ENCODE measurements around the gene CYP19A1.

CYP19A1 gene

DNA sequence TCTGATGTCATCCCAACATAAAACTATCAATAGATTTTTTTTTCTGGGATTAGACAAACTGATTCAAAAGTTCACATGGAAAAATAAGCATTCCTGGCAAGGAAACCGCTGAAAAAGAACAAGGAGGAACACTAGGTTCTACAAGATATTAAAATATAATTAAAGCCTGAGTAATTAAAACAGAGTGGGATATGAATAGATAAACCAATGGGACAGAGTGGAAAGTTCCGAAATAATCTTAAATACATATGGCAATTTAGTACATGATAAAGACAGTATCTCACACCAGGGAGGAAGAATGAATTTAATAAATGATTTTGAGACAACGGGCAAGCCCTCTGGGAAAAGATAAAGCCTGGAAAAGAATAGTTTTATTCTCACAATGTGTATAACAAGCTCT lies 7.7 kb upstream of the CYP19A1 start:
- no peak for DNase-seq
- no peak for TF ChIP-seq POLR2A (IDR thresholded peaks at IDR 0.05; ENCODE audit: low read length)

DNA sequence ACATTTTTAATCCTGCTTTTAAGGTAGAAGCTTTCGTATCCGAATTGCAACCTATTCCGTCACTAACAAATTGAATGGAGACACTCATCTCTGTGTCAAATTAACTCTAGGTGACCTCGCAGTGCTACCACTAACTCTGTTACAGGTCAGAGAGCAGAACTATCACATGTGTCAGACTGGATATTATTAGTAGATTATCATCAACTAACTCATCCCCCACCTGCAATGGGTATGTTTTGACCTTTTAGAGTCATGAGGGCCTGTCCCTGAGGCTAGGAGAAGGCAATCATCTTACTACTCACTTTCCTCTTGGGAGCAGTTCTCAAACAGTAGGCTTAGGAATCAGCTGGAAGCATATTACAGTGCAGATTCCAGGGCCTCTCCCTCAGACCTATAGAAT lies 5.1 kb upstream of the CYP19A1 start:
- TF ChIP-seq POLR2A (IDR thresholded peaks at IDR 0.05; ENCODE audit: low read length) (no peak), GATA1 (IDR thresholded peaks at IDR 0.05; ENCODE audit: low read depth, low read length) (no peak)
- no peak for DNase-seq

DNA sequence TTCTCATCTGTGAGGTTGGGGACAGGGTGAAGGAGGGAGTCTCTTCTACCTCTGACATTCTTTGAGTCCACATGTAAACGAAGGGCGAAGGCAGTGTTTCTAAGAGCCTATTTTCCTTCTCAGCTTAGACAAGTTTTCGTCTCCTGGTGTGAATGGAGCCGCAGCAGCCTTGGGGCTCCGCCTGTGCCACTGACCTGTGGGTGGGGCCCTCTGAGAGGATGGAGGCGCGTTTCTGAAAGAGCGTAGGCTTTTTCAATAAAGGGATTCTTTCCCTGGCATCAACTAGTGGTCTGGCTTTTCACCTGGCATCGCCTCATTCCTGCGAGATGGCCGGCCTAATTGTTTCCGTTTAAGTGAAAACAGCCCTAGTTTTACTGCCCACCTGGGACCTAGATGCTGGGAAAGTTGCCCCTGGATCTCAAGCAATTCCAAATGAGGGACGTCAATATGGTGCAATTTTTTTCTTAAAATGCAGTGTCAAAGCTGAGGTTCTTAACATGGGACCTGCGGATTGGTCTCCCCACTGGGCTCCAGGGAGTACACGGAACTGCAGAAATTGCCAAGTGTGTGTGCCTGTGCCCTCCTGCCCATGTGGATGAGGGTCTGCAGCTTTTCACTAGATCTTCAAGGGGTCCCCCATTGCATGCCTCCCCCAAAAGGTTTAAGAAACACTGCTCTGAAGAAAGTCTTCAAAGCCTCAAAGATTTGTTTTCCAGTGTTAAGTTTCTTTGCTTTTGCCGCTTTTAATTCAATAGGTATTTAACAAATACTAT lies 4.0 kb upstream of the CYP19A1 start:
- DNase-seq, result no peak
- TF ChIP-seq POLR2A (IDR thresholded peaks at IDR 0.05; ENCODE audit: low read length), result no peak

DNA sequence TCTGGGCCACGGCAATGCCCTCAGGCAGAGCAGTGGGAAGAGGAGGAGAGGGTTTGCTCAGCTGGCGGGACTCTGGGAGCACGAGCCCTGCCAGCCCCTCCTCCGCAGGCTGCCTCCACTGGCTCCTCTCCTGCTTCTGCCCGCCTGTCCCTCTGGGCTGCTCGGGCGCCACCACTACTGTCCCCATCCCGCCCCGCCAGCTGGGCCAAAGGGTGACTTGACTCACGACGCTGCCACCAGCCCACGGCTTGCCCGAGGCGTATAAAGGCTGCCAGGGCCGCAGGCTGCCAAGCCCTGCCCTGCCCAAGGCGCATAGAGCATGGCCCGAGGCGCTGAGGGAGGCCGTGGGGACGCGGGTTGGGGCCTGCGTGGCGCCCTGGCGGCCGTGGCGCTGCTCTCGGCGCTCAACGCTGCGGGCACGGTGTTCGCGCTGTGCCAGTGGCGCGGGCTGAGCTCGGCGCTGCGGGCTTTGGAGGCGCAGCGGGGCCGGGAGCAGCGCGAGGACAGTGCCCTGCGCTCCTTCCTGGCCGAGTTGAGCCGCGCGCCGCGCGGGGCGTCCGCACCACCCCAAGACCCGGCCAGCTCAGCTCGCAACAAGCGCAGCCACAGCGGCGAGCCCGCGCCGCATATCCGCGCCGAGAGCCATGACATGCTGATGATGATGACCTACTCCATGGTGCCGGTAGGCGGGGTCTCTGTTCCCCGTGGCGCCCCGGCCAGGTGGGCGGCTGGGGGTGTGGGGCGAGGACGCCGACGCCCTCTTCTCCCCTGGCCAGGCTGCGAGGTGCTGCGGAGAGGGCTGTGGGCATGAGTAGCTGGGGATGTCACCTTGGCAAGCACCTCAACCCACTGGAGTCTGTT lies 3.2 kb upstream of the CYP19A1 start, which contains the start of gene GLDN:
GLDN (plus strand) TSS at position 290 of the 861 bp plus-strand sequence; CDS start at position 320, 30 bp downstream.
- TF ChIP-seq GATA1 (IDR thresholded peaks at IDR 0.05; ENCODE audit: low read depth, low read length) (no peak), POLR2A (IDR thresholded peaks at IDR 0.05; ENCODE audit: low read length) (no peak)
- no peak for DNase-seq

DNA sequence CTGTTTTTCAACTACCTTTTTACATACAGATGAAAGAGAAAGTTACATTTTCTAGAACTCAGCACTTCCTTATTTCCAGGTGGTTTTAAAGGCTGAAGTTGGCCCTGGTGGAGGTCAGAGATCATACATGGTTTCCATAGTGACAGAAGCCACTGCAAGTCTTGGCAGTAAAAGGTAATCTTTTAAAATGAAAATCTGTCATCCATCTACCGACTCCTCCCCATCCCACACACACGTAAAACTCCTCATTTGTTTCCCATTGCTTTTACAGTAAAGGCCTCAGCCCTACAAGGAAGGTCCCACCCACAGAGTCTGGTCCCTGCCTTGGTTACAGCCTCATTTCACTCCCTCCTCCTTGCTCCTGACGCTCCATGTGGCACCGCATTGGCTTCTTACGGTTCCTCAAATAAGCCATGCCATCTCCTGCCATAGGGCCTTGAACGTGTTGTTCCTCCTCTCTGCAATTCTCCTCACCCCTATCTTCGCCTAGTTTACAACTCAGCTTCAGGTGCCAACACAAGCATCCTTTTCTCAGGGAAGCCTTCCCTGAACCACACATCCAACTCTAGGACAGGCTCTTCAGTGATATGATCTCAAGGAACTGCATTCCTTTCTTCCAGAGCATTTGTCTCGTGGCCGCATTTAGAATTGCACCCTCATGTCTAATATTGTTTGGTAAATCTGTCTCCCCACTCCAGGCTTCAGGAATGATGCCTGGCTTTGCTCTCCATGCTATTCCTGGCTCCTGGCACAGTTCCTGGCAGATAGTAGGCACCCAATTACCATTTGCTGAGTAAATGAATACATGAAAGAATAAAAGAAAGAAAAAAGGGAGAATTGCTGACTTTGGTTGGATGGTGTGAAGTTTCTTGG lies 2.6 kb downstream of the CYP19A1 start:
- TF ChIP-seq GATA1 (IDR thresholded peaks at IDR 0.05; ENCODE audit: low read depth, low read length), result no peak
- TF ChIP-seq POLR2A (IDR thresholded peaks at IDR 0.05; ENCODE audit: low read length), result no peak
- no peak for DNase-seq

DNA sequence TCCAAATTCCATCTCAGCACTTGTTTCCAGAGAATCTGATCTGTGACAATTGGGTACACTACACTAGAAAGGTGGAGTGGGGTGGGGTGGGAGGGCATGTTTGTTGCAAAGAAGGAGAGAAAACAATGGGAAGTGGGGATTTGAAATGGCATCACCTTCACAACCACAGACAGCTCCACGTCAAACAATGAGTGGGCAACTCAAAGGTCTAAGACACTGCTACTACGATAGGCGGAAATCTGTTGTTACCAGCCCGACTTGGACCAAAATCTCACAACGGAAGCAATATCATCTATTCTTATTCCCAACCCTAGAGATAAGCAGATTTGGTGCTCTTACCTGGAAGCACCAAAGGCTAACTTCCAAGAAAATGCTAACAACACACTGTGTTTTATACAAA lies 3.3 kb downstream of the CYP19A1 start:
- no peak for TF ChIP-seq GATA1 (IDR thresholded peaks at IDR 0.05; ENCODE audit: low read depth, low read length)
- TF ChIP-seq POLR2A (IDR thresholded peaks at IDR 0.05; ENCODE audit: low read length), result no peak
- DNase-seq, result no peak

DNA sequence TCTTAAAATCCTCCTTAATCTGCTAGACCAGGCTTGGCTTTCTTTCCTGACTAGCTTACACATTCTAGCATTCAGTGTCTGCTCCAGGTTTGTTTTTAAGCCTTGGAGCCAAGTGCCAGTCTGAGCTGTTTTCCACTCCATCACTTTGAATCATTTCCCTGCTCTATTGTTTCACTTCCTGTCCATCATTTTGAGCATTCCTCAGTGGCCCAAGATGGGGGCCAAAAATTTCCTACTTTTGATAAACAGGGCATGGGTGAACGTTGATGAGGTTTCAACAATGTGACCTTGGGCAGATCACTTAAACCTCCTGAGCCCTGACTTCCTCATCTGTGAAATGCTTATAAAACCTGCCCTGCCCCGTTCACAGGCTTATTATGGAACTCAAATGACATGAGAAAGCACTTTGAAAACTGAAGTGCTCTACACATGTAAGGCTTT lies 4.4 kb downstream of the CYP19A1 start:
- TF ChIP-seq GATA1 (IDR thresholded peaks at IDR 0.05; ENCODE audit: low read depth, low read length) (no peak), POLR2A (IDR thresholded peaks at IDR 0.05; ENCODE audit: low read length) (no peak)
- no peak for DNase-seq

DNA sequence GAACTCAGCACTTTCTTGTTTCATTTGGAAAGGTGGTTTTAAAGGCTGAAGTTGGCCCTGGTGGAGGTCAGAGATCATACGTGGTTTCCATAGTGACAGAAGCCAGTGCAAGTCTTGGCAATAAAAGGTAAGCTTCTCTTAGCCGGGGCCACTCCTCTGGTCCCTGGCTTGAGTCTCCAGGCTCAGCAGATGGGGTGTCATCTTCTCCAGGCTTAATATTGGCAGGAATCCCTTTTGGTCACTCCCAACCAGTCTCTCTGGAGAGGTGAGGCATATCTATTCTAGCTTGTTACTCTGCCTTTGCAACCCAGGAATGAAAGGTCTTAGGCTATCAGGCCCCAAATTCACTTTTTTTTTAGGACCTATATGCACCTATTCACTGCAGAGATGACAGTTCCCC lies 4.8 kb downstream of the CYP19A1 start:
- no peak for TF ChIP-seq GATA1 (IDR thresholded peaks at IDR 0.05; ENCODE audit: low read depth, low read length)
- DNase-seq, result no peak

DNA sequence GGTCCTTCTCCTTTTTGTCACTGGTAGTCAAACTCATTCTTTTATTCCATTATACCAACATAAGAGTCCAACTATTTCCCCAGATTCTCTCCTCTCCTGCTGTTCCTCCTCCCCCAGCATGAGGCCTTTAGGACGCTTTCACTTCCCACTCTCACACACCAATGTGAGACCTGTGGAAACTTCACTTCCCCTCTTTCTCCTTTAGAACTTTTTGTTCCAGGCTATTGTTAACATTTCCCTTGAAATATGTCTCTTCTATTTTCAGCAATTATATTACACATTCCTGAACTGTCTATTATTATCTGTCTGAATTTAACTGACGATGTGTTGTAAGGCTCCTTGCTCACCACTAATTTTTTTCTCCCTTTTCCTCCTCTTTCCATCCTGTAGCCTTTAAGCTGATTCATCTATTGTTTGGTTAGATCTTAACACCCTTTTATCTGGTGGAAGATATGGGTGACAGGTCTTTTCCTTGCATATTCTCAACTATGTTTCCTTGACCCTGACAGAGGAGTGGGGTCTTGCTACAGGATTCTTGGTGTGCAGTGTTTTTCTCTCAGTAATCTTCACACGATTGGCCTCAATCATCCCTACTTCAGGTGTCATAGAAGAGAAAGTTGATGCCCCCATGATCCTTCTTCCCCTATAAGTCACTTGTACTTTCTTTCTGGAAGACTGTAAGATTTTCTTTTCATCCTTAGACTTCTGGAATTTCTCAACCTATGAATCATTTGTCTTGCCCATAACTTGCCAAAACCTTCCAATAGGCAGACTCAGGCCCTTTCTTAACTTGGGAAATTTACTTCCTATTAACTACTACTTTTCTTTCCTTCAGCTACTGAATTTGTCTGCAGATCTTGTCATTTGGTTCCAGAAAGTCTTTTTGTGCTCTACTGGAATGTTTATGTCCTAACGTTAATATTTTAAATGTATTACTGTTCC lies 5.9 kb downstream of the CYP19A1 start:
- no peak for TF ChIP-seq POLR2A (IDR thresholded peaks at IDR 0.05; ENCODE audit: low read length)
- DNase-seq, result no peak

DNA sequence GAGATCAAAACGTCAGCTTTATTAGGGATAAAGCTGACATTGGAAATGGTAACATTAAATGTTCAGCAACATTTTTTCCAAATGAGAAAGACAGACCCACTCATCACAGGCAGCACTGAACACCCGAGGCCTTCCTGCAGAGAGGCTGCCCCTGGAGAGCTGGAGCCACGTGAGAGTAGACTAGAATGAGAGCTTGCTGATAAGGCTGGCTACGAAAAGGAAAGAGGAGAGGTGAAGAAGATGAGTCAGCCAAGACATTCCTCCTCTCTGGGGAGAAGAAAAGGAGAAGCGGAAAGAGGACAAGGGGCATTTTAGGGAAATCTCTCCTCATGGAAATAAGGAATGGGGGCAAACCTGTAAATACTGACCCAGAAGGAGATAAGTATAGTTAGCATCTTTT lies 7.3 kb downstream of the CYP19A1 start:
- no peak for DNase-seq
- no peak for TF ChIP-seq POLR2A (IDR thresholded peaks at IDR 0.05; ENCODE audit: low read length)
- no peak for TF ChIP-seq GATA1 (IDR thresholded peaks at IDR 0.05; ENCODE audit: low read depth, low read length)

DNA sequence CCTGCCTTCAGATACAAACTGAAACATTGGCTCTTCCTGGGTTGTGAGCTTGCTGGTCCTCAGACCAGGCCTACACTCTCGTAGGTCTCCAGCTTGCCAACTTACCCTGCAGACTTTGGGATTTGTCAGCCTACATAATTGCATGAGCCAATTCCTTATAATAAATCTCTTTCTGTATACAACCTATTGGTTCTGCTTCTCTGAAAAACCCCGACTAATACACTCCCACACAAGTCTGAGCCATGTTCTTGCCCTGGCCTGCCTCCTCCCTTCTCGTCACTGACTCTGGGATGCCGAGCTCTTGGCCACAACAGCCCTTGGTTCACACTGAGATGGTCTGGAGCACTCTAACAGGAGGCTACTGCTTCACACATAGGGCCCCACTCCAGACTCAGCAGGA lies 9.5 kb downstream of the CYP19A1 start:
- no peak for TF ChIP-seq GATA1 (IDR thresholded peaks at IDR 0.05; ENCODE audit: low read depth, low read length)
- TF ChIP-seq POLR2A (IDR thresholded peaks at IDR 0.05; ENCODE audit: low read length), result no peak
- no peak for DNase-seq

DNA sequence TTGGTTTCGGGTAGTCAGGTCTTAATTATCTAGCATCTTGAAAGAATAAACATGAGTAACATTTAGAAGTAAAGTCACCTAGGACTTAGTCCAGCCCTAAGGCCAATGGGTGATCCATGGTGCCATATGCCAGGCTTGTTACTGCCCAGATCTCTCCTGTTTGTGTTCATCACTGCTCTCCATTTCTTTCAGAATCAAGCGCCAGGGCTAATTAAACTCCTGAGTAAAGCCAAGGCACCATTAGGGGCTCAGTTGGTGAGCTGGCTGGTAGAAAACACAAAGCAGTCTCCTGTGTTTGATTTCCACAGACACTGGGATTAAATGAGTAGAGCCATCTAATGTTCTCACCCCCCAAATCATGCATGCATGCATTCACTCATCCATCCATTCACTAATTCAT lies 11.3 kb downstream of the CYP19A1 start:
- no peak for TF ChIP-seq GATA1 (IDR thresholded peaks at IDR 0.05; ENCODE audit: low read depth, low read length)
- TF ChIP-seq POLR2A (IDR thresholded peaks at IDR 0.05; ENCODE audit: low read length), result no peak
- DNase-seq, result no peak

DNA sequence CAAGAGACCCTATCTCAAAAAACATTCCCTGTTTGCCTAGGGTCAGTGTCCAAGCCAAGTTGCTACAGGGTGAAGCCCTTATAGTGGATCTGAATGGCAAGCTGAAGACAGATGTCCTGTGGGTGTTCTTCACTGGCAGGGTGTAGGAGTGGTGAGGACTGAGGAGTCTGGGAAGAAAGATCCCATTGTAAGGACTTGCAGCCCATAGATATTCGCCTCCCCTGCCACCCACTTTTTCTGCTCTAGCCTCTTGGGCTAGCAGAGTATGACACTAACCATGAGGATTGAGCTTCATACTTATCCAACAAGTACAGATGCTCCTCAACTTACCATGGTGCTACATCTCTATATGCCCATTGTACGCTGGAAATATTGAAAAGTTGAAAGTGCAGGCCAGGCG lies 13.2 kb downstream of the CYP19A1 start:
- DNase-seq, result no peak
- TF ChIP-seq GATA1 (IDR thresholded peaks at IDR 0.05; ENCODE audit: low read depth, low read length) (no peak), POLR2A (IDR thresholded peaks at IDR 0.05; ENCODE audit: low read length) (no peak)

Data from erythroblast (primary cell).